NCI-H524 treated with DMSO at 0.1 percent for 48 hours (cell line): ENCODE results near the gene TELO2.

Experiments
- DNase-seq: peaks from one replicate; lab custom pipeline; 2025; lab: John Stamatoyannopoulos, UW

TELO2 gene

GRCh38 chr16:1537138-1537577 is 44.0 kb downstream of the TELO2 start:
- DNase-seq, result no peak

GRCh38 chr16:1537763-1538289 is 44.7 kb downstream of the TELO2 start:
- DNase-seq, result no peak

- peak; percentile 89 for DNase-seq
Measured at GRCh38 chr16:1538804-1539520, 45.8 kb downstream of the TELO2 start.

- no peak for DNase-seq
Measured at GRCh38 chr16:1539720-1540555, 46.8 kb downstream of the TELO2 start.

- DNase-seq, result no peak
Measured at GRCh38 chr16:1540556-1540855, 47.3 kb downstream of the TELO2 start.

- DNase-seq, result no peak
Measured at GRCh38 chr16:1541293-1542165, 48.4 kb downstream of the TELO2 start.

- no peak for DNase-seq
Measured at GRCh38 chr16:1542166-1542500, 49.0 kb downstream of the TELO2 start.

- DNase-seq, result no peak
Measured at GRCh38 chr16:1542533-1542932, 49.4 kb downstream of the TELO2 start.

GRCh38 chr16:1543085-1543896 is 50.1 kb downstream of the TELO2 start:
- no peak for DNase-seq

- no peak for DNase-seq
Measured at GRCh38 chr16:1545044-1546040, 52.2 kb downstream of the TELO2 start.

GRCh38 chr16:1546430-1546829 is 53.3 kb downstream of the TELO2 start:
- DNase-seq, result no peak

- DNase-seq, result no peak
Measured at GRCh38 chr16:1548233-1548632, 55.1 kb downstream of the TELO2 start.

- DNase-seq, result no peak
Measured at GRCh38 chr16:1548727-1549126, 55.6 kb downstream of the TELO2 start.

- no peak for DNase-seq
Measured at GRCh38 chr16:1550069-1550468, 56.9 kb downstream of the TELO2 start.

- no peak for DNase-seq
Measured at GRCh38 chr16:1550696-1551095, 57.5 kb downstream of the TELO2 start.

GRCh38 chr16:1551166-1551565 is 58.0 kb downstream of the TELO2 start:
- DNase-seq, result no peak

GRCh38 chr16:1552129-1552528 is 59.0 kb downstream of the TELO2 start:
- DNase-seq, result no peak

- no peak for DNase-seq
Measured at GRCh38 chr16:1553946-1554825, 61.0 kb downstream of the TELO2 start.

- DNase-seq, result no peak
Measured at GRCh38 chr16:1554826-1555445, 61.8 kb downstream of the TELO2 start.
